A673 (cell line): Measurements from ENCODE around the gene VWA5B1. TPM values are rescaled to one million over a fixed set of nuclear protein-coding genes. Genes with fewer than 3 reads are reported as not detected.

Experiments used
- BruUV-seq: library from RNA; stranded (reverse); fragments of 400-500 nt; replicated peaks from 2 replicates; lab custom pipeline; 2021; lab: Mats Ljungman, UMichigan
- CTCF ChIA-PET: fragments of 300-600 bp; sonication (Branson Sonifier 250); formaldehyde crosslinking; loops from one replicate; lab custom pipeline; 2022; ENCODE audit warnings: antibody characterized with exemption; lab: Charles Lee
- POLR2A ChIA-PET: fragments of 300-600 bp; sonication (Branson Sonifier 250); formaldehyde crosslinking; loops from one replicate; lab custom pipeline; 2022; ENCODE audit warnings: antibody characterized with exemption; ENCODE audit not compliant: low non-redundant PET; lab: Charles Lee
- DNase-seq: peaks from one replicate; pipeline ENCODE4 v3.0.0-alpha.2; 2015; ENCODE audit warnings: low spot score
- H3K27ac ChIP-seq: fragments of 200-600 bp; sonication (generic); 2 replicates; pipeline ENCODE4 v1.5.1; 2016; ENCODE audit warnings: mixed run types, low read depth, mild to moderate bottlenecking, mixed read lengths, antibody characterized with exemption, low read length; ENCODE audit not compliant: poor library complexity, severe bottlenecking
- H3K27me3 ChIP-seq: fragments of 200-600 bp; sonication (generic); replicated peaks from 2 replicates; pipeline ENCODE4 v1.6.1; 2017; ENCODE audit warnings: mixed run types, low read depth, mild to moderate bottlenecking, mixed read lengths, antibody characterized with exemption, low read length; ENCODE audit not compliant: insufficient read depth, poor library complexity
- H3K36me3 ChIP-seq: fragments of 200-600 bp; sonication (generic); 2 replicates; pipeline ENCODE4 v1.6.1; 2016; ENCODE audit warnings: mixed run types, mild to moderate bottlenecking, mixed read lengths, antibody characterized with exemption, low read length; ENCODE audit not compliant: insufficient read depth, poor library complexity, severe bottlenecking
- H3K4me1 ChIP-seq: fragments of 200-600 bp; sonication (generic); 2 replicates; pipeline ENCODE4 v1.6.1; 2017; ENCODE audit warnings: mixed run types, mild to moderate bottlenecking, mixed read lengths, antibody characterized with exemption, low read length; ENCODE audit not compliant: insufficient read depth, poor library complexity, severe bottlenecking
- H3K4me3 ChIP-seq: fragments of 200-600 bp; sonication (generic); 2 replicates; pipeline ENCODE4 v1.5.1; 2016; ENCODE audit warnings: low read depth, mixed run types, mild to moderate bottlenecking, mixed read lengths, low read length; ENCODE audit not compliant: poor library complexity, severe bottlenecking
- H3K9me3 ChIP-seq: fragments of 200-600 bp; sonication (generic); 2 replicates; pipeline ENCODE4 v1.6.1; 2016; ENCODE audit warnings: mixed run types, low read depth, mild to moderate bottlenecking, mixed read lengths, antibody characterized with exemption, low read length; ENCODE audit not compliant: poor library complexity, severe bottlenecking
- CTCF ChIP-seq: fragments of 300-800, 200-600 bp; sonication (generic); conservative IDR thresholded peaks from 2 replicates; pipeline ENCODE4 v1.5.1; 2017; ENCODE audit warnings: low read depth, mild to moderate bottlenecking, antibody characterized with exemption, low read length, moderate library complexity, mixed read lengths
- EZH2 ChIP-seq: fragments of 200-600 bp; sonication (generic); IDR thresholded peaks from 2 replicates; pipeline ENCODE4 v1.6.1; 2017; ENCODE audit warnings: borderline replicate concordance, low read depth, mild to moderate bottlenecking, mixed read lengths, antibody characterized with exemption, low read length; ENCODE audit not compliant: poor library complexity, severe bottlenecking
- intact Hi-C: fragments of 100-400 bp; cut with micrococcal nuclease; formaldehyde crosslinking; loops from one replicate; pipeline ENCODE4 v1.10.0; 2022; ENCODE audit not compliant: unreplicated experiment
- total RNA-seq: library from RNA; stranded (reverse); gene quantifications from 2 replicates; pipeline ENCODE4 v1.2.3, GENCODE V29; 2021

The VWA5B1 gene
- total RNA-seq, 1 experiment from 2014 or later = not detected

GRCh38 chr1:20344738-20345137 is 54.1 kb downstream of the VWA5B1 start:
- Histone ChIP-seq H3K9me3 (no peaks in the 10 kb centered on the region), H3K36me3 (no peaks in the 10 kb centered on the region), H3K27me3 (peaks cover 11% of the 10 kb centered on the region), H3K4me1 (no peaks in the 10 kb centered on the region), H3K4me3 (no peak overlapping the region), H3K27ac (no peak overlapping the region)
- TF ChIP-seq EZH2 = no peak
- no peak for TF ChIP-seq CTCF
- ChIA-PET CTCF (no interaction called here), POLR2A (no interaction called here)
- intact Hi-C loops = no loop called here
- DNase-seq = no peak
- BruUV-seq = no TSS peak

- Histone ChIP-seq H3K36me3 (no peaks in the 10 kb centered on the region), H3K4me3 (no peak overlapping the region), H3K9me3 (no peaks in the 10 kb centered on the region), H3K27me3 (peaks cover 11% of the 10 kb centered on the region), H3K4me1 (no peaks in the 10 kb centered on the region), H3K27ac (no peak overlapping the region)
- POLR2A ChIA-PET = no interaction called here
- no peak for DNase-seq
- no TSS peak for BruUV-seq
- no peak for TF ChIP-seq CTCF
- no peak for TF ChIP-seq EZH2
- CTCF ChIA-PET = no interaction called here
- intact Hi-C loops = no loop called here
Observed at GRCh38 chr1:20345419-20345818, 54.7 kb downstream of the VWA5B1 start.

- H3K27me3 ChIP-seq = peaks cover 10% of the 10 kb centered on the region
- no peak for TF ChIP-seq EZH2
- TF ChIP-seq CTCF = no peak
- POLR2A ChIA-PET = no interaction called here
- BruUV-seq = no TSS peak
- H3K9me3 ChIP-seq = no peaks in the 10 kb centered on the region
- CTCF ChIA-PET = no interaction called here
- no peak overlapping the region for H3K27ac ChIP-seq
- no peaks in the 10 kb centered on the region for H3K4me1 ChIP-seq
- no peaks in the 10 kb centered on the region for H3K36me3 ChIP-seq
- intact Hi-C loops = no loop called here
- no peak for DNase-seq
- no peak overlapping the region for H3K4me3 ChIP-seq
Observed at GRCh38 chr1:20346433-20346832, 55.8 kb downstream of the VWA5B1 start.
